ENCODE measurements around the gene FBXL16. TPM values are rescaled to one million over a fixed set of nuclear protein-coding genes. Genes with fewer than 3 reads are reported as not detected.

Gene FBXL16
- total and polyA plus RNA-seq, 9 of the 15 experiments (the other 6 are each of a cell fraction or from before 2014, with no cell fraction given), result 0.21 to 8.2 (median 1.7) TPM

GRCh38 chr16:660459-661183, 45.0 kb downstream of the FBXL16 start (continued):
- TF ChIP-seq ZNF146 (CRISPR knock-in tag; IDR thresholded peaks at IDR 0.05; ENCODE audit: unreplicated experiment) (no peak), SMAD2 (IDR thresholded peaks at IDR 0.05; ENCODE audit: low read depth, low read length) (no peak), THAP7 (CRISPR knock-in tag; IDR thresholded peaks at IDR 0.05) (no peak), ZNF316 (IDR thresholded peaks at IDR 0.05) (no peak), E2F8 (IDR thresholded peaks at IDR 0.05; ENCODE audit: low read depth, partially characterized antibody) (no peak), POLR3G (IDR thresholded peaks at IDR 0.05; ENCODE audit: extremely low read depth, insufficient read length, insufficient replicate concordance) (no peak), TBL1XR1 (IDR thresholded peaks at IDR 0.05; ENCODE audit: low read length in 2 of 2) (no peak), ARID1B (IDR thresholded peaks at IDR 0.05) (no peak), NCOA4 (IDR thresholded peaks at IDR 0.05; ENCODE audit: partially characterized antibody) (no peak), HNRNPLL (IDR thresholded peaks at IDR 0.05; ENCODE audit: low read depth, low read length, poor library complexity, severe bottlenecking) (no peak), NR2C1 (IDR thresholded peaks at IDR 0.05) (no peak), NR2C1 (tag; IDR thresholded peaks at IDR 0.05) (no peak), E2F5 (CRISPR knock-in tag; IDR thresholded peaks at IDR 0.05) (no peak), ESRRB (CRISPR knock-in tag; IDR thresholded peaks at IDR 0.05; ENCODE audit: borderline replicate concordance) (no peak), KDM4B (IDR thresholded peaks at IDR 0.05; ENCODE audit: borderline replicate concordance in 2 of 2, low read depth in 1 of 2) (no peak), BRCA1 (IDR thresholded peaks at IDR 0.05) (no peak), BRCA1 (CRISPR knock-in tag; IDR thresholded peaks at IDR 0.05) (no peak), RBM15 (IDR thresholded peaks at IDR 0.05; ENCODE audit: insufficient read depth, low read length) (no peak), TAF7 (tag; IDR thresholded peaks at IDR 0.05) (no peak), EGR1 (conservative IDR thresholded peaks at IDR 0.05) (no peak), ZBTB12 (CRISPR knock-in tag; IDR thresholded peaks at IDR 0.05) (no peak), TRIM24 (IDR thresholded peaks at IDR 0.05) (no peak)
- TF ChIP-seq, protein P1, sequence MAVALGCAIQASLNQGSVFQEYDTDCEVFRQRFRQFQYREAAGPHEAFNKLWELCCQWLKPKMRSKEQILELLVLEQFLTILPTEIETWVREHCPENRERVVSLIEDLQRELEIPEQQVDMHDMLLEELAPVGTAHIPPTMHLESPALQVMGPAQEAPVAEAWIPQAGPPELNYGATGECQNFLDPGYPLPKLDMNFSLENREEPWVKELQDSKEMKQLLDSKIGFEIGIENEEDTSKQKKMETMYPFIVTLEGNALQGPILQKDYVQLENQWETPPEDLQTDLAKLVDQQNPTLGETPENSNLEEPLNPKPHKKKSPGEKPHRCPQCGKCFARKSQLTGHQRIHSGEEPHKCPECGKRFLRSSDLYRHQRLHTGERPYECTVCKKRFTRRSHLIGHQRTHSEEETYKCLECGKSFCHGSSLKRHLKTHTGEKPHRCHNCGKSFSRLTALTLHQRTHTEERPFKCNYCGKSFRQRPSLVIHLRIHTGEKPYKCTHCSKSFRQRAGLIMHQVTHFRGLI (CRISPR knock-in tag; IDR thresholded peaks at IDR 0.05), result no peak

Data from K562 (cell line).